Stimulated activated CD4-positive, alpha-beta T cell treated with anti-CD3 and anti-CD28 coated beads, Interleukin-12 subunit alpha, Interleukin-12 subunit beta, amount 100 ng/mL, for 48 hours (primary cell): ENCODE results near the gene PCNX4.

Experiments
- DNase-seq, 3 donors: peaks; one replicate each; pipeline ENCODE4 v3.0.0-alpha.2; 2020; ENCODE audit warnings: low read depth in 2 of 3, low spot score in 1 of 3

The PCNX4 gene

DNA sequence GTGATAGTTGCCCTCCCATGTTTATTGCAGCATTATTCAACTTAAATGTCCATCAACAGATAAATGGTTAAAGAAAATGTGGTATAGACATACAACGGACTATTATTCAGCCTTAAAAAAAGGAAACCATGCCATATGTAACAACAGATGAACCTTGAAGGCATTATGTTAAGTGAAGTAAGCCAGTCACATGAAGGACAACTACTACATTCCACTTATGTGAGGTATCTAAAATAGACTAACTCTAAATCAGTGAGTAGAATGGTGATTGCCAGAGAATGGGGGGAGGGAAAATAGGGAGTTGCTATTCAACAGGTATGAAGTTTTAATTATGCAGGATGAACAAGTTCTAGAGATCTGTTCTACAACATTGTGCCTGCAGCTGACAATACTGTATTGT lies 10.1 kb downstream of the PCNX4 start:
- no peak for DNase-seq

DNA sequence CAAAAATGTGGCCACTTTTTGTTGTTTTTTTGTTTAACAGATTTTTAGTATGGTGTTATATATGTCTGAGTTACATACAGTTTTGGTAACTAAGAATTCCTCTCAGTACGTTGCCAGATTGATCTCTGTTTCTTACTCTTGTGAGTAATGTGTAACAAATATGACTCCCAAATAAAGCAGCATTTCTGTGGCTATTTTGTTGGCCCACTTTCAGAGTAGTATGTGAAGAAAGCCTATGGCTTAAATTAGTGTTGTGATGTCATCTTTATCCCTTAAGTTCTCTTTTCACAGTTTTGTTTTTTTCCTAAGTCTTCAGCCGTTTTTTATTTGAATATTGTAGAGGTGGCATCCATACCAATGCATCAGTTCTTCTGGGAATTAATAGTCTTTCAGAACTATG lies 10.7 kb downstream of the PCNX4 start:
- no peak for DNase-seq

GRCh38 chr14:60106339-60106738 lies 14.6 kb downstream of the PCNX4 start:
- DNase-seq: no peak

DNA sequence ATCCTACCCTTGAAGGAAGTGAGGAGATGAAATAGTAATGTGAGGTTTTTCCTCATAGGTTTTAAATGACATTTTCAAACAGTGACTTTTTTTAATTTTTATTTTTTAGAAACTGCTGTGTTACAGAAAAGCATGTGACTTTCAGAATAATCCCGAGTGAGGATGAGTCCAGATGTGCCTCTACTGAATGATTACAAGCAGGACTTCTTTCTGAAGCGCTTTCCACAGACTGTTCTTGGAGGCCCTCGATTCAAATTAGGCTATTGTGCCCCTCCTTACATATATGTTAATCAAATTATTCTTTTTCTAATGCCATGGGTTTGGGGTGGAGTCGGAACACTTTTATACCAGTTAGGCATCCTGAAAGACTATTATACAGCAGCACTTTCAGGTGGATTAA lies 15.8 kb downstream of the PCNX4 start:
- no peak for DNase-seq

- no peak for DNase-seq
Observed at GRCh38 chr14:60111732-60112131, 20.0 kb downstream of the PCNX4 start.

DNA sequence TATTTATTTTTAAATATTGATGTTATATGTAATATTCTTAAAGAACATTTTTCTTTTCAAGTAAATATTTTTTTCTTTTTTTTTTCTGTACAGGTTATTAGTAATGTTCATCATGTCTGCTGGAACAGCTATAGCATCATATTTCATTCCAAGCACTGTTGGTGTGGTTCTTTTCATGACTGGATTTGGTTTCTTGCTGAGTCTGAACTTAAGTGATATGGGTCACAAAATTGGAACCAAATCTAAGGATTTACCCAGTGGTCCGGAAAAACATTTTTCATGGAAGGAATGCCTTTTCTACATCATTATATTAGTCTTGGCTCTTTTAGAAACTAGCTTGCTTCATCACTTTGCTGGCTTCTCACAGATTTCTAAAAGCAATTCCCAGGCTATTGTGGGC lies 23.2 kb downstream of the PCNX4 start:
- DNase-seq: no peak

DNA sequence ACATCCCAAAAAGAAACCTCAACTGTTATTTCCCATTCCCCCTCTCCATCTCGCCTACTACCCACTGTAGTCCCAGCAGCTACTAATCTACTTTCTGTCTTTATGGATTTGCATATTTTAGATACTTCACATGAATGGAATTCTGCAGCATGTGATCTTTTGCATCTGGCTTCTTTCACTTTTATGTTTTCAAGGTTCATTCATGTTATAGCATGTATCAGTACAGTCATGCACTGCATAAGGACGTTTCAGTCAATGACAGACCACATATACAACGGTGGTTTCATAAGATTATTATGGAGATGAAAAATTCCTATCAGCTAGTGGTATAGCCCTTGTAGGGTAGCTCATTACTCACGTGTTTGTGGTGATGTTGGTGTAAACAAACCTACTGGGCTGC lies 24.5 kb downstream of the PCNX4 start:
- DNase-seq: no peak

GRCh38 chr14:60125918-60126317 lies 34.2 kb downstream of the PCNX4 start:
- no peak for DNase-seq

DNA sequence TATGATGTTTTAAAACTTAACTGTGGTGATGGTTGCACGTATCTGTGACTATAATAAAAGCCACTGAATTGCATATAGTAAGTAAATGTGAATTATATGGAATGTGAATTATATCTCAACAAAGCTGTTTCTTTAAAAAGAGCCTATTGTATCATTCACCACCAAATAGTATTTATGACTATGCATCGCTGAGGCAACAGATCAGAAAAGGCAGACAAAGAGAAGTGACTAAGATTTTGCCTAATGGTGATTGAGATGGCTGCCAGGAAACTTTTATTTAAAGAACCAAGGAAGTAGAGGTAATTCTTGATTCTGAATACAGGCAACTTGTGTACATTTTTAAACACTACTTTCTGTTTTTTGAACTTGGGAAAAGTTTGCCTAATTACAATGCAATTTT lies 41.8 kb downstream of the PCNX4 start:
- DNase-seq: no peak

- no peak for DNase-seq
Observed at GRCh38 chr14:60134702-60135101, 43.0 kb downstream of the PCNX4 start.

DNA sequence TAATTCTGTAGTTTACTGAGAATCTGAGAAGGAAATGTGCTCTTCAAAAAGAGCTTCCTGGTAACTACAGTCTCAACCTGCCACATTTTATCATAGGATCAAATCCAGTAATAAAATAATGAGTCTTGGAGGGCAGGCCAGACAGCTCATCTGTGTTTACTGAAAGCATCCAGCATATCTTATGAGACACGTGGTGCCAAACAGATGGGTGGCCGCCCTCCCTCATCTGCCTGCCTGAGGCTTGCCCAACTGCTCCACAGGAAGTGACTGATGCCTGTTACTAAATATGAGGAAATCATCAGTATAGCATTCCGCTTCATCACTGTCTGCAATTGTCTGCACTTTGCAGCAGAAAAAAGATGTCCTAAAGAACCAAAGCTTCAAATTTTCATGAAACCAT lies 60.0 kb downstream of the PCNX4 start:
- peak; percentile 46 to 51 (median 50) for DNase-seq

- no peak for DNase-seq
Observed at GRCh38 chr14:60153991-60154390, 62.3 kb downstream of the PCNX4 start.

- DNase-seq: no peak
Observed at GRCh38 chr14:60154671-60155070, 62.9 kb downstream of the PCNX4 start.

DNA sequence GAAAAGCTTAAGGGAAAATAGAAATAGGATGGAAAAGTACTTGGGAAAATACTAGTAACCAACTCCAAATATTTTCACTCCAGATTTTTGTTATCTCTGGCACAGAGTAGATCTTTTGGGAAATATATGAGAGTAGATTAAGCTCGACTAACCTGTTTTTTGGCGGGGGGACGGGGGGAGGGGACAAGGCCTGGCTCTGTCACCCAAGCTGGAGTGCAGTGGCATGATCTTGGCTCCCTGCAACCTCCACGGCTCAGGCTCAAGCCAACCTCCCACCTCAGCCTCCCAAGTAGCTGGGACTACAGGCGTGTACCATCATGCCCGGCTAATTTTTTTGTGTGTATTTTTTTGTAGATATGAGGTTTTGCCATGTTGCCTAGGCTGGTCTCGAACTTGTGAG lies 68.7 kb downstream of the PCNX4 start:
- no peak for DNase-seq

DNA sequence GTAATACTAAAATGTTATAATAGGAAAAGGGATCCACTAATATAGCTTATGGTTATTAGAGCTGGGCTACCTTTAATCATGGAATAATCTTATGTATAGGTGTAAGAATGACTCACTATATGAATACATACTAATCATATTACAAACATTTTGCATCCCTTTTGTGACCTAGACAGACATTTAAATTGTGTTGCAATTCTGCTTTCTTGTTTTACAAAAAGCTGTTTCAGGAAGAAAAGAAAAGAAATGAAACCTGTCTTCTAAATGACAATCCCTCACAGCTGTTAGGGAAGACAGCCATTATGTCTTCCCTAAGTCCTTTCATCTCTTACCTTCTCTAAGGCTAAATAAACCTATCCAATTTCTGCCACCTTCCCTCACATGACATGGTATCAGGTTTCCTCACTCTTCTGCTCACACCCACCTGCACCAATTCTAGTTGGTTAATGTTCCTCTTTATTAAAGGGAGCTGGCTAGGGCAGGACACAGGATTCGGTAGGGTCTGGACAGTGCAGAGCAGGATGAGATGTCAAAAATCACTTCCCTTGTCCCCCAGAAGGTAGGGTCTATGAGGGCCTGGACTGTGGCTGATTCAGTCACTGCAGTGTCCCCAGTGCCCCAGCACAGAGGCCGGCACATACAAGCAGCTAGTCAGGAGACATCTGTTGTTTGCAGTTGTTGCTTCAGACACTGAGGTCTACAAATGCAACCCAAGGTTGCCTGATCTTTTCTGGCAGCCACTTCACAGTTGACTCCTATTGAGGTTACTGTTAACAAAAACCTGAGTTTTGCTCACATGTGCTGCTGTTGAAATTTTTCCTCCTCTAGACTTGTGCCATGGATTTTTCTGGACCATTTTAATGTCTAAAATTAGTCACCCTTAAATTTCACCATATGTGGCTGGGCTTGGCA lies 69.7 kb downstream of the PCNX4 start:
- DNase-seq: no peak

DNA sequence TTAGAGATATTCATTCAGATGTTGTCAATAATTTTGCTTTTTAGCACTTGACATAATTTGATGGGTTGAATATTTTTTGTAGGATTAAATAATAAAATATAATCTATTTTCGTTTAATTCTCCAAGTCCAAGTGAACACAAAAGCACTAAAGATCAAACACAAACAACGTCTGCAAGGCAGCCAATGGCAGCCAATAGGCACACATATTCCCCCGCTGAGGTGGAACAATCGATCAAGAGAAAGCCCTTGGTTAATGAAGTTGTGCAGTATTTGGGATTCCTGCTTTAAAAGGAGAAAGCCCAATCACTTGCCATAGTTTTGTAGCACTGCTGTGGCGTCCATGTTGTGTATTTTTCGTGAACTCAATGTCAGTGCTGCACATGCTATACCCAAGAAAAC lies 72.0 kb downstream of the PCNX4 start:
- no peak for DNase-seq

GRCh38 chr14:60164404-60164711 lies 72.6 kb downstream of the PCNX4 start:
- no peak for DNase-seq

GRCh38 chr14:60164712-60165546 lies 73.2 kb downstream of the PCNX4 start, which contains the start of gene DHRS7:
DHRS7 (minus strand) TSS chr14:60165398; CDS start chr14:60165309, 89 bp downstream.
- peak; percentile 33 to 66 (median 39) for DNase-seq

- no peak for DNase-seq
Observed at GRCh38 chr14:60165547-60165876, 73.8 kb downstream of the PCNX4 start.

- no peak for DNase-seq
Observed at GRCh38 chr14:60166142-60166541, 74.4 kb downstream of the PCNX4 start.

GRCh38 chr14:60169722-60170121 lies 78.0 kb downstream of the PCNX4 start:
- no peak for DNase-seq

- no peak for DNase-seq
Observed at GRCh38 chr14:60170948-60171347, 79.2 kb downstream of the PCNX4 start.
